SK-N-SH (cell line): Measurements from ENCODE around the gene BSPRY. TPM values are rescaled to one million over a fixed set of nuclear protein-coding genes. Genes with fewer than 3 reads are reported as not detected.

ENCODE experiments used
- CTCF ChIA-PET: fragments of 300-600, 350-600 bp; formaldehyde crosslinking; extraction: SDS; loops from one replicate; lab custom pipeline; 2021; lab: Yijun Ruan, JAX
- POLR2A ChIA-PET: fragments of 350-600 bp; sonication (Branson Sonifier 250); formaldehyde crosslinking; extraction: SDS; loops from one replicate; lab custom pipeline; 2020; ENCODE audit warnings: antibody characterized with exemption, inconsistent platforms; lab: Yijun Ruan, JAX
- DNase-seq: peaks from one replicate; pipeline ENCODE4 v3.0.0; 2012
- H2AFZ ChIP-seq: fragments of 200-600 bp; sonication (generic); 2 replicates; pipeline ENCODE4 v1.8.1; 2016; ENCODE audit warnings: antibody characterized with exemption, mild to moderate bottlenecking, low read depth
- H3F3A ChIP-seq: fragments of 200-600 bp; sonication (generic); replicated peaks from 2 replicates; pipeline ENCODE3; 2016; ENCODE audit warnings: antibody characterized with exemption, mild to moderate bottlenecking; ENCODE audit not compliant: insufficient read depth
- H3K27ac ChIP-seq, 2 experiments: fragments of 200-500 bp in 1 of 2; fragments of 200-600 bp in 1 of 2; sonication (Bioruptor generic) in 1 of 2; sonication (generic), shearing (Covaris generic) in 1 of 2; 2 replicates each; pipeline versions ENCODE4 v1.5.1 to v1.6.1; 2014 to 2016; ENCODE audit warnings: low read depth in 2 of 2, inconsistent platforms in 1 of 2, low read length in 1 of 2, mild to moderate bottlenecking in 1 of 2, mixed read lengths in 1 of 2
- H3K27me3 ChIP-seq: fragments of 200-600 bp; sonication (generic), shearing (Covaris generic); 2 replicates; pipeline ENCODE4 v1.6.1; 2016; ENCODE audit warnings: mixed run types; ENCODE audit not compliant: insufficient read depth
- H3K36me3 ChIP-seq, 2 experiments: fragments of 200-500 bp in 1 of 2; fragments of 200-600 bp in 1 of 2; sonication (Bioruptor generic) in 1 of 2; sonication (generic) in 1 of 2; replicated peaks in 1 of 2; 2 replicates each; pipeline versions ENCODE3 to v1.5.1; 2014 to 2016; ENCODE audit warnings: low read length in 1 of 2, mild to moderate bottlenecking in 1 of 2; ENCODE audit not compliant: insufficient read depth in 2 of 2, control insufficient read depth in 1 of 2
- H3K4me1 ChIP-seq, 2 experiments: fragments of 200-500 bp in 1 of 2; fragments of 200-600 bp in 1 of 2; sonication (Bioruptor generic) in 1 of 2; sonication (generic), shearing (Covaris generic) in 1 of 2; 2 replicates each; pipeline versions ENCODE4 v1.5.1 to v1.6.1; 2014 to 2016; ENCODE audit warnings: low read depth in 1 of 2, low read length in 1 of 2, mixed run types in 1 of 2; ENCODE audit not compliant: insufficient read depth in 2 of 2, control insufficient read depth in 1 of 2
- H3K4me2 ChIP-seq: fragments of 200-600 bp; sonication (generic), shearing (Covaris generic); 2 replicates; pipeline ENCODE4 v1.6.1; 2017; ENCODE audit warnings: mixed run types
- H3K4me3 ChIP-seq, 2 experiments: fragments of 200-500 bp in 1 of 2; fragments of 200-600 bp in 1 of 2; sonication (Bioruptor generic) in 1 of 2; sonication (generic), shearing (Covaris generic) in 1 of 2; 2 replicates each; pipeline versions ENCODE4 v1.5.1 to v1.8.1; 2014 to 2016; ENCODE audit warnings: low read depth in 2 of 2, inconsistent platforms in 1 of 2, low read length in 1 of 2, mild to moderate bottlenecking in 1 of 2, mixed read lengths in 1 of 2, moderate library complexity in 1 of 2
- H3K79me2 ChIP-seq: fragments of 200-600 bp; sonication (generic); 2 replicates; pipeline ENCODE4 v1.8.1; 2017; ENCODE audit warnings: mild to moderate bottlenecking; ENCODE audit not compliant: insufficient read depth
- H3K9ac ChIP-seq: fragments of 200-600 bp; sonication (generic); 2 replicates; pipeline ENCODE4 v1.6.1; 2017; ENCODE audit warnings: mixed run types
- H3K9me2 ChIP-seq: fragments of 200-600 bp; sonication (generic); 2 replicates; pipeline ENCODE4 v1.6.1; 2017; ENCODE audit warnings: mixed run types
- H3K9me3 ChIP-seq: fragments of 200-600 bp; sonication (generic); 2 replicates; pipeline ENCODE4 v1.6.1; 2017; ENCODE audit warnings: mixed run types, mild to moderate bottlenecking, moderate library complexity
- H4K20me1 ChIP-seq: fragments of 200-600 bp; sonication (generic); 2 replicates; pipeline ENCODE4 v1.6.1; 2017; ENCODE audit warnings: mild to moderate bottlenecking, mixed run types; ENCODE audit not compliant: insufficient read depth
- CHD2 ChIP-seq: fragments of 150-350 bp; IDR thresholded peaks from 2 replicates; pipeline ENCODE4 v1.6.1; 2018; ENCODE audit warnings: low read length; ENCODE audit not compliant: partially characterized antibody
- EZH2phosphoT487 ChIP-seq: fragments of 200-600 bp; sonication (generic); IDR thresholded peaks from 2 replicates; pipeline ENCODE4 v1.6.1; 2017; ENCODE audit warnings: low read depth, mixed run types, mild to moderate bottlenecking, antibody characterized with exemption, moderate library complexity, borderline replicate concordance
- FOXJ3 ChIP-seq: sonication (generic); formaldehyde crosslinking; IDR thresholded peaks from 2 replicates; pipeline ENCODE4 v1.5.1; 2020; ENCODE audit warnings: mild to moderate bottlenecking, missing genetic modification reagents
- FOXM1 ChIP-seq: IDR thresholded peaks from 2 replicates; pipeline ENCODE4 v1.4.0; 2012; ENCODE audit warnings: low read depth, mild to moderate bottlenecking
- GATA2 ChIP-seq: sonication (generic); formaldehyde crosslinking; IDR thresholded peaks from 2 replicates; pipeline ENCODE4 v1.5.0; 2020; ENCODE audit warnings: mild to moderate bottlenecking, missing genetic modification reagents
- IRF3 ChIP-seq: fragments of 150-350 bp; IDR thresholded peaks from 2 replicates; pipeline ENCODE4 v1.6.1; 2016; ENCODE audit warnings: mild to moderate bottlenecking, low read depth, low read length
- MXI1 ChIP-seq: IDR thresholded peaks from 2 replicates; pipeline ENCODE4 v1.6.1; 2012; ENCODE audit warnings: mild to moderate bottlenecking, low read depth, low read length, improper control_type of control experiment
- RAD21 ChIP-seq: IDR thresholded peaks from 2 replicates; pipeline ENCODE4 v1.6.1; 2012; ENCODE audit warnings: mild to moderate bottlenecking, low read length
- REST ChIP-seq: IDR thresholded peaks from 2 replicates; pipeline ENCODE4 v1.6.1; 2012; ENCODE audit warnings: mild to moderate bottlenecking, low read depth, low read length, moderate library complexity
- RFX5 ChIP-seq: IDR thresholded peaks from 2 replicates; pipeline ENCODE4 v1.6.1; 2012; ENCODE audit warnings: mild to moderate bottlenecking, improper control_type of control experiment, low read length
- TCF12 ChIP-seq: IDR thresholded peaks from 2 replicates; pipeline ENCODE4 v1.4.0; 2012
- USF2 ChIP-seq: fragments of 150-350 bp; IDR thresholded peaks from 2 replicates; pipeline ENCODE4 v1.6.1; 2017; ENCODE audit warnings: antibody characterized with exemption, low read length, low read depth, borderline replicate concordance
- WGBS: methylation state at CpG from one replicate; pipeline ENCODE4 v1.1.6; 2017; ENCODE audit warnings: low lambda C conversion rate; 5-methylcytosine and 5-hydroxymethylcytosine counted together
- polyA plus RNA-seq, 3 experiments: library from polyadenylated mRNA; depleted of rRNA; stranded (reverse); fragments of >200 nt; gene quantifications; 2 replicates each; pipeline ENCODE4 v1.2.3, GENCODE V29; 2012

BSPRY gene
- polyA plus RNA-seq, 1 of the 3 experiments (the other 2 are of a cell fraction), result not detected

- no peak for TF ChIP-seq USF2
Observed at GRCh38 chr9:113398796-113399195, 49.5 kb downstream of the BSPRY start (continued).

- WGBS, result 96% methylated on average over 3 of the region's 3 CpGs
- Histone ChIP-seq H3K4me1 (peaks cover 8 to 10% of the 10 kb centered on the region in 2 experiments; a peak in 1 of 4 replicates), H3K4me2 (peak overlapping the region; percentile 83), H3K27me3 (no peaks in the 10 kb centered on the region), H3K27ac (no peak overlapping the region), H3K4me3 (peak overlapping the region; percentile 85 to 98; a peak in 3 of 4 replicates), H3K36me3 (no peaks in the 10 kb centered on the region), H3F3A (peaks cover 6% of the 10 kb centered on the region), H3K79me2 (peaks cover 6% of the 10 kb centered on the region), H3K9me3 (no peaks in the 10 kb centered on the region), H3K9me2 (no peaks in the 10 kb centered on the region), H3K9ac (no peak overlapping the region), H4K20me1 (no peaks in the 10 kb centered on the region), H2AFZ (no peak overlapping the region)
- DNase-seq, result no peak
- POLR2A ChIA-PET, result no interaction called here
- CTCF ChIA-PET, result interaction anchor here (0.8 to 14.1 kb wide), 8 partner anchors 10 to 258 kb away, joined by 3 to 145 read pairs (median 10); partner anchors contain the start of genes C9orf43 and POLE3
- TF ChIP-seq TCF12 (no peak), FOXJ3 (CRISPR knock-in tag) (no peak), IRF3 (no peak), EZH2phosphoT487 (no peak)
Observed at GRCh38 chr9:113399646-113400200, 50.4 kb downstream of the BSPRY start.

GRCh38 chr9:113401027-113401792, 51.9 kb downstream of the BSPRY start, which contains the start of gene ALAD:
Gene ALAD (minus strand): TSS chr9:113401284. CDS start chr9:113393559, 7,725 bp downstream.
- DNase-seq, result peak; percentile 100
- Histone ChIP-seq H3K9me2 (no peaks in the 10 kb centered on the region), H3K27me3 (no peaks in the 10 kb centered on the region), H3K36me3 (no peaks in the 10 kb centered on the region), H3K4me3 (peak within 1 kb of the TSS; percentile 85 to 98), H3K79me2 (peaks cover 6% of the 10 kb centered on the region), H2AFZ (peak within 1 kb of the TSS; percentile 97), H3K9ac (peak within 1 kb of the TSS; percentile 64; the same call in 1 of the 2 replicates), H3K9me3 (no peaks in the 10 kb centered on the region), H3K4me1 (peaks cover 8 to 10% of the 10 kb centered on the region in 2 experiments; a peak in 1 of 4 replicates), H3K4me2 (peak within 1 kb of the TSS; percentile 83), H3F3A (peaks cover 6% of the 10 kb centered on the region), H3K27ac (peak within 1 kb of the TSS; percentile 46 to 62; a peak in 3 of 4 replicates), H4K20me1 (no peaks in the 10 kb centered on the region)
- CTCF ChIA-PET, result interaction anchor here (0.6 to 14.1 kb wide), 25 partner anchors 9 to 281 kb away, joined by 3 to 145 read pairs (median 5); partner anchors contain the start of genes BSPRY, CDC26, PRPF4 and WDR31
- WGBS, result 29% methylated on average over 4 of the region's 50 CpGs
- POLR2A ChIA-PET, result interaction anchor here (0.6 to 1.0 kb wide), 3 partner anchors 9 to 126 kb away, joined by 3 to 6 read pairs (median 5); partner anchors contain the start of genes C9orf43, CDC26, POLE3 and PRPF4
- TF ChIP-seq FOXM1 (no peak), IRF3 (no peak), REST (no peak), RFX5 (no peak), GATA2 (CRISPR knock-in tag) (no peak), MXI1 (peak; percentile 73), RAD21 (peak; percentile 69), CHD2 (peak; percentile 54), TCF12 (no peak)
